Measurements from ENCODE around the gene PDE10A.
"Not testable (repeated sequence)": the region's sequence is repeated elsewhere in the genome, so short reads cannot be mapped to it uniquely, and the experiment has no call there.

PDE10A gene

DNA sequence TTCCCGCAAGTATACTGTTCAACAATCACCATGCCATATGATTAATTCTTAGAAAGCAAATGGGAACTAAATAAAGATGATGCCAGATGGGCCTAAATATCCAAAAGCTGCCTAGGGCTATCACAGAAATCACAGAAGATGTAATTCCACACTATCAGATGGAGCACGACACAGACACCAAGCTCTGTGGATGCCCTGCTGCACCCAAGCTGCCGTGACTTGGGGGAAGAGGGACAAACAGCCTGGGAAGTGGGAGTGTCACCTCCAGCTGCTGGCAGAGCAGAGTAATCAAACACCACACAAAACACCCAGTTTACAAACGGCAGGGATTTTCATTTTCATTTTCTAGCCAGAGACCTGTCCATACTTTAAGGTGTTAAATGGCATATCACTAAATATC lies 35.7 kb downstream of the PDE10A start:
- Mint-ChIP-seq H3K4me1 (no peaks in the 10 kb centered on the region), H3K4me3 (no peak overlapping the region), H3K27ac (no peak overlapping the region), H3K9me3 (peaks cover 6% of the 10 kb centered on the region), H3K36me3 (no peaks in the 10 kb centered on the region)
- ATAC-seq (no peak), DNase-seq (ENCODE audit: low spot score in 2 of 2) (no peak)

- H3K36me3 Mint-ChIP-seq: no peaks in the 10 kb centered on the region
- H3K27ac Mint-ChIP-seq: no peak overlapping the region
- DNase-seq (ENCODE audit: low spot score in 2 of 2) (no peak), ATAC-seq (no peak)
- H3K4me3 Mint-ChIP-seq: no peak overlapping the region
- H3K9me3 Mint-ChIP-seq: peaks cover 6% of the 10 kb centered on the region
- no peaks in the 10 kb centered on the region for H3K4me1 Mint-ChIP-seq
Measured at GRCh38 chr6:165626711-165627110, 36.3 kb downstream of the PDE10A start.

- H3K27ac Mint-ChIP-seq: no peak overlapping the region
- ATAC-seq: peak; percentile 42
- H3K9me3 Mint-ChIP-seq: peaks cover 6% of the 10 kb centered on the region
- no peak for DNase-seq (ENCODE audit: low spot score in 2 of 2)
- no peak overlapping the region for H3K4me3 Mint-ChIP-seq
- no peaks in the 10 kb centered on the region for H3K4me1 Mint-ChIP-seq
- no peaks in the 10 kb centered on the region for H3K36me3 Mint-ChIP-seq
Measured at GRCh38 chr6:165624871-165625639, 38.0 kb downstream of the PDE10A start.

- H3K27ac Mint-ChIP-seq: no peak overlapping the region
- H3K9me3 Mint-ChIP-seq: peaks cover 6% of the 10 kb centered on the region
- H3K4me1 Mint-ChIP-seq: no peaks in the 10 kb centered on the region
- no peak overlapping the region for H3K4me3 Mint-ChIP-seq
- ATAC-seq (no peak), DNase-seq (ENCODE audit: low spot score in 2 of 2) (no peak)
- no peaks in the 10 kb centered on the region for H3K36me3 Mint-ChIP-seq
Measured at GRCh38 chr6:165621940-165622339, 41.1 kb downstream of the PDE10A start.

DNA sequence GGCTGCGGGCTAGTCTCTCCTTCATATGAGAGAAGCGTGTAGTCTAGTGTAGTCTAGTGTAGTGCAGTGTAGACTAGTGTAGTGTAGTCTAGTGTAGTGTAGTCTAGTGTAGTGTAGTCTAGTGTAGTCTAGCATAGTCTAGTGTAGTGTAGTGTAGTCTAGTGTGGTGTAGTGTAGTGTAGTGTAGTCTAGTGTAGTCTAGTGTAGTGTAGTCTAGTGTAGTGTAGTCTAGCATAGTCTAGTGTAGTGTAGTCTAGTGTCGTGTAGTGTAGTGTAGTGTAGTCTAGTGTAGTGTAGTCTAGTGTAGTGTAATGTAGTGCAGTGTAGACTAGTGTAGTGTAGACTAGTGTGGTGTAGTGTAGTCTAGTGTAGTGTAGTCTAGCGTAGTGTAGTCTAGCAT lies 44.1 kb downstream of the PDE10A start:
- H3K27ac Mint-ChIP-seq; H3K4me1 Mint-ChIP-seq; H3K9me3 Mint-ChIP-seq; ATAC-seq; DNase-seq (ENCODE audit: low spot score in 2 of 2); H3K36me3 Mint-ChIP-seq; H3K4me3 Mint-ChIP-seq: not testable (repeated sequence)

DNA sequence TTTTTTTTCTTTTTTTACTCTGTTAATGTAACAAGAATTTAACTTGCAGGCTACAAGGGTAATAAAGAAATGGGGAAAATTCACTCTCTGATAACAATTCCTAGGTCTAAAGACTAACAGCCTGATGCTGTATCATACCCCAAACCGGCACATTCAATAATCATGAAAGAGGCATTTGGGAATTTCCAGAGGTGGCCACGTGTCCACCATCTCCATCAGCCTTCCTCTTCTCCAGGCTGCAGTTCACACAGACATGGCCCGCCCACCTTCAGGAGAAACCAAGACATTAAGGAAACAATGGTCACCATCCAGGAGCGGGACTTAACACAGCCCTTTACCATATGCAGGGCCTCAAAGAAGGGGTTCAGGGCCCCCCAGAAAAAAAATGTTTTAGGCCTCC lies 44.8 kb downstream of the PDE10A start:
- DNase-seq (ENCODE audit: low spot score in 2 of 2): no peak
- ATAC-seq: no peak
- H3K4me3 Mint-ChIP-seq: no peak overlapping the region
- H3K27ac Mint-ChIP-seq: no peak overlapping the region
- no peaks in the 10 kb centered on the region for H3K4me1 Mint-ChIP-seq
- H3K36me3 Mint-ChIP-seq: no peaks in the 10 kb centered on the region
- peaks cover 8% of the 10 kb centered on the region for H3K9me3 Mint-ChIP-seq

DNA sequence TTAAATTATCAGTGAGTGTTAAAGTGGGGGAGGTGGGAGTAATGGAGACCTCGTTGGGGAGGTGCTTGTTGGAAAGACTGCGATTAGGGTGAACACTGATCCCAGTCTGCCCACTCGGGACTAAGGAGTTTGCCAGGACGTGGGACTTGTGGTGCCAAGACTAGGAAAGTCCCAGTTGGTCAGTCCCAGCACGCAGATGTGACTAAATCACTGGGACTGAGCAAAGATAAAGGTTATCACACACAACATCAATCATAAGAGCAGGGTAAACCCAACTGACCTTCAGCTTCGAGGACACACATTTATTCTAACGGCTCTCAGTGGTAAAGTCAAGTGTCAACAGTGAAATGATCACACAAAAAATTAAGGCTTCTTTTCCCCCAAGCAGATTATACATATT lies 45.5 kb downstream of the PDE10A start:
- peaks cover 8% of the 10 kb centered on the region for H3K9me3 Mint-ChIP-seq
- H3K4me3 Mint-ChIP-seq: no peak overlapping the region
- no peaks in the 10 kb centered on the region for H3K4me1 Mint-ChIP-seq
- DNase-seq (ENCODE audit: low spot score in 2 of 2) (no peak), ATAC-seq (no peak)
- H3K36me3 Mint-ChIP-seq: no peaks in the 10 kb centered on the region
- no peak overlapping the region for H3K27ac Mint-ChIP-seq

GRCh38 chr6:165616116-165616515 lies 46.9 kb downstream of the PDE10A start:
- Mint-ChIP-seq H3K4me3 (no peak overlapping the region), H3K9me3 (peaks cover 8% of the 10 kb centered on the region), H3K4me1 (no peaks in the 10 kb centered on the region), H3K27ac (no peak overlapping the region), H3K36me3 (no peaks in the 10 kb centered on the region)
- no peak for DNase-seq (ENCODE audit: low spot score in 2 of 2)
- ATAC-seq: no peak

- DNase-seq (ENCODE audit: low spot score in 2 of 2) (no peak), ATAC-seq (no peak)
- no peaks in the 10 kb centered on the region for H3K36me3 Mint-ChIP-seq
- H3K4me3 Mint-ChIP-seq: no peak overlapping the region
- peaks cover 8% of the 10 kb centered on the region for H3K9me3 Mint-ChIP-seq
- no peaks in the 10 kb centered on the region for H3K4me1 Mint-ChIP-seq
- H3K27ac Mint-ChIP-seq: no peak overlapping the region
Measured at GRCh38 chr6:165615636-165616035, 47.4 kb downstream of the PDE10A start.

- no peak overlapping the region for H3K27ac Mint-ChIP-seq
- H3K36me3 Mint-ChIP-seq: no peaks in the 10 kb centered on the region
- ATAC-seq (no peak), DNase-seq (ENCODE audit: low spot score in 2 of 2) (no peak)
- H3K9me3 Mint-ChIP-seq: peaks cover 8% of the 10 kb centered on the region
- no peak overlapping the region for H3K4me3 Mint-ChIP-seq
- no peaks in the 10 kb centered on the region for H3K4me1 Mint-ChIP-seq
Measured at GRCh38 chr6:165611294-165611693, 51.7 kb downstream of the PDE10A start.

DNA sequence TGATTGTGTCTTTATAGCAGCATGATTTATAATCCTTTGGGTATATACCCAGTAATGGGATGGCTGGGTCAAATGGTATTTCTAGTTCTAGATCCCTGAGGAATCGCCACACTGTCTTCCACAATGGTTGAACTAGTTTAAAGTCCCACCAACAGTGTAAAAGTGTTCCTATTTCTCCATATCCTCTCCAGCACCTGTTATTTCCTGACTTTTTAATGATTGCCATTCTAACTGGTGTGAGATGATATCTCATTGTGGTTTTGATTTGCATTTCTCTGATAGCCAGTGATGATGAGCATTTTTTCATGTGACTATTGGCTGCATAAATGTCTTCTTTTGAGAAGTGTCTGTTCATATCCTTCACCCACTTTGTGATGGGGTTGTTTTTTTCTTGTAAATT lies 54.5 kb downstream of the PDE10A start:
- not testable (repeated sequence) for H3K4me3 Mint-ChIP-seq; H3K9me3 Mint-ChIP-seq; H3K36me3 Mint-ChIP-seq; H3K4me1 Mint-ChIP-seq; H3K27ac Mint-ChIP-seq; DNase-seq (ENCODE audit: low spot score in 2 of 2); ATAC-seq

- Mint-ChIP-seq H3K4me3 (no peak overlapping the region), H3K36me3 (no peaks in the 10 kb centered on the region), H3K4me1 (no peaks in the 10 kb centered on the region), H3K9me3 (no peaks in the 10 kb centered on the region), H3K27ac (no peak overlapping the region)
- DNase-seq (ENCODE audit: low spot score in 2 of 2): no peak
- ATAC-seq: no peak
Measured at GRCh38 chr6:165606740-165607008, 56.4 kb downstream of the PDE10A start.

DNA sequence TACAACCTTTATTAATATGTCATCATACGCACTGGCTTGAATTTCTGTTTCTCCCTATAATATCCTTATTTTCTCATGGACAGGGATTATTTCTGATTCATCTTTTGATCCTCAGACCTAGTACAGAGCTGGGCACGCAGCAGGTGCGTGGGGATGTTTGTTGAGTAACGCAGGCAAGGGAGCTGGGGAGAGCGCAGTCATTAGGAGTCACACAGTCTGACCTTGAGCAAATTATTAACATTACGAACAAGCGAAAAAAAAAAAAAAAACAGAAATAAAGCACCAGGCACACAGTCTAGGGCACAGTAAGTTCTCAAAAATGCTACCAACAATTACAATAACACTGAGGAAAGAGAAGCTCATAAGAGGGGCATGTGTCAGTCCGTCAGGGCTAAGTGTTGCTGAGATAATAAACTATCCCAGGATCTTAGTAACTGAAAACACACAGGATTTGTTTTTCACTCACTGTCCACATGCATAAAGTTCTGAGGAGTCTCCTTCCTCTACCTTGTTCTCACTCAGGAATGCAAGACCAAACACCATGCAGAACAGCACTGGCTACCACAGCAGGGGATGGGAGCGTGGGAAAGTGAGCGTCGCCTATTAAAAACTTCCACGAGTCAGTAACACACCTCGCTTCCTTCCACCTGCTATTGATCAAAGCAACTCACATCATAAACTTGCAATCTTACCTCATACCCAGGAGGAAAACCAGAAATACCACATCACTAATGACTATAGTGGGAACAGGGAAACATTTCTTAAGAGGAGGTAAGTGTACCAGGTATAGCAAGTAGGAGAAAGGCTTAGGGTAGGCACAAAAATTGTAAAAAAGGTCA lies 56.9 kb downstream of the PDE10A start:
- no peaks in the 10 kb centered on the region for H3K36me3 Mint-ChIP-seq
- no peaks in the 10 kb centered on the region for H3K4me1 Mint-ChIP-seq
- H3K27ac Mint-ChIP-seq: no peak overlapping the region
- H3K9me3 Mint-ChIP-seq: peaks cover under 1% of the 10 kb centered on the region
- H3K4me3 Mint-ChIP-seq: no peak overlapping the region
- ATAC-seq (no peak), DNase-seq (ENCODE audit: low spot score in 2 of 2) (no peak)

- no peak overlapping the region for H3K4me3 Mint-ChIP-seq
- peaks cover 7% of the 10 kb centered on the region for H3K9me3 Mint-ChIP-seq
- DNase-seq (ENCODE audit: low spot score in 2 of 2) (no peak), ATAC-seq (no peak)
- H3K27ac Mint-ChIP-seq: no peak overlapping the region
- no peaks in the 10 kb centered on the region for H3K4me1 Mint-ChIP-seq
- H3K36me3 Mint-ChIP-seq: no peaks in the 10 kb centered on the region
Measured at GRCh38 chr6:165605182-165605875, 57.7 kb downstream of the PDE10A start.

DNA sequence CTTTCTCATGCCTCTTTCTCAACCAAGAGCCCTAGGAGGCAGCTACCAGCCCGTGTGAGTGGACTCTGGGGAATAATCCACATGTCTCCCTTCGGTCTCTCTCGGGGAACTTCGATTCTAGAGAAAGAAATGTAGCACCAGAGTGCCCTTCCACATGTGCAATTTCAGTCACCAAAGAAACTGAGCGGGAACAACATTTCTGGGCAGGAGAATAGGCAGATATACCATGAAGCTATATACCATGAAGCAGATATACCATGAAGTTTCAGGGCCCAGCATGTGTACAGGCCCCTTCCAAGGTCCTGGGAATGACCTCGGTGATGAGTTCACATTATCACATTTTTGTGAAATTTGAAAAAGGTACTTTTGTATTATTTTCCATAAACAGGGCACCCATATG lies 60.8 kb downstream of the PDE10A start:
- DNase-seq (ENCODE audit: low spot score in 2 of 2): no peak
- Mint-ChIP-seq H3K9me3 (peaks cover 7% of the 10 kb centered on the region), H3K36me3 (no peaks in the 10 kb centered on the region), H3K4me1 (no peaks in the 10 kb centered on the region), H3K27ac (no peak overlapping the region), H3K4me3 (no peak overlapping the region)
- ATAC-seq: no peak

DNA sequence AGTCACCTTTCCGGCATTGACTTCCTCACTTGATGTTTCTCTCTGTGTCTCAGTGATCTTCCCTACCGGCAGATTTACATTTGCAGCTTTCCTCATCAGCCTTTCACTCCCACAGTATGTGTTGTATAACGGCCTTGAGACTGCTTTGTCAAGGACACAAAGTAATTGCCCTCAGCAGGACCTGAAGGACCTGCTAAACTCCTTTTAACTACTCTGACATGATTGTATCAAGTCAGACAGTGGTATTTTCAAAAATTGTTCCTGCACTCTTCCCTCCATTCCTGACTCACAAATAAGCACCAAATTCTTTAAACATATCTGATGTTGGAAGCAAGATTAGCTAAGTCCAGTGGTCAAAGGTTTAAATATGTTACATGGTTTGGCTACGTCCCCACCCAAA lies 62.4 kb downstream of the PDE10A start:
- H3K4me3 Mint-ChIP-seq: no peak overlapping the region
- H3K27ac Mint-ChIP-seq: no peak overlapping the region
- peaks cover 13% of the 10 kb centered on the region for H3K9me3 Mint-ChIP-seq
- ATAC-seq (no peak), DNase-seq (ENCODE audit: low spot score in 2 of 2) (no peak)
- H3K4me1 Mint-ChIP-seq: no peaks in the 10 kb centered on the region
- no peaks in the 10 kb centered on the region for H3K36me3 Mint-ChIP-seq
